SK-N-MC (cell line): Measurements from ENCODE around the gene RPP30.

ENCODE experiments used
- EZH2 ChIP-seq: fragments of 200-600 bp; sonication (generic); IDR thresholded peaks from one replicate; pipeline ENCODE4 v1.6.1; 2017; ENCODE audit warnings: antibody characterized with exemption
- FOXP2 ChIP-seq: optimal IDR thresholded peaks from 2 replicates; pipeline ENCODE3; 2011; ENCODE audit warnings: mild to moderate bottlenecking, moderate library complexity; ENCODE audit not compliant: insufficient read depth; ENCODE audit errors: extremely low read length, control extremely low read depth
- POLR2AphosphoS5 ChIP-seq: IDR thresholded peaks from 2 replicates; pipeline ENCODE4 v1.6.1; 2012; ENCODE audit warnings: mild to moderate bottlenecking, low read depth, low read length, borderline replicate concordance

GRCh38 chr10:90917238-90917967 lies 45.6 kb downstream of the RPP30 start:
- TF ChIP-seq POLR2AphosphoS5, result no peak
- no peak for TF ChIP-seq EZH2
- TF ChIP-seq FOXP2, result no peak
